Type B pancreatic cell (in vitro differentiated cells): Measurements from ENCODE around the gene CLEC17A. TPM values are rescaled to one million over a fixed set of nuclear protein-coding genes. Genes with fewer than 3 reads are reported as not detected.

Source experiments
- DNase-seq: peaks from one replicate; pipeline ENCODE4 v3.0.0; 2021; ENCODE audit warnings: mixed read lengths; ENCODE audit not compliant: unreplicated experiment; ENCODE audit errors: extremely low spot score
- H3K27ac Mint-ChIP-seq: 2 replicates; pipeline ENCODE4 v1.8.0; 2021; ENCODE audit warnings: mild to moderate bottlenecking, mixed read lengths
- H3K27me3 Mint-ChIP-seq: 2 replicates; pipeline ENCODE4 v1.8.0; 2021; ENCODE audit warnings: mixed read lengths
- H3K36me3 Mint-ChIP-seq: 2 replicates; pipeline ENCODE4 v1.8.0; 2021; ENCODE audit warnings: mixed read lengths
- H3K4me1 Mint-ChIP-seq: one replicate; pipeline ENCODE4 v1.8.0; 2021; ENCODE audit warnings: mixed read lengths; ENCODE audit not compliant: unreplicated experiment
- H3K4me3 Mint-ChIP-seq: 2 replicates; pipeline ENCODE4 v1.8.0; 2021; ENCODE audit warnings: mild to moderate bottlenecking, mixed read lengths
- H3K9me3 Mint-ChIP-seq: 2 replicates; pipeline ENCODE4 v1.8.0; 2021; ENCODE audit warnings: mixed read lengths
- CTCF ChIP-seq: fragments of 200-600 bp; sonication (generic); conservative IDR thresholded peaks from 2 replicates; pipeline ENCODE4 v1.5.0; 2021; ENCODE audit warnings: antibody characterized with exemption, mild to moderate bottlenecking
- total RNA-seq: library from RNA; stranded (reverse); gene quantifications from 2 replicates; pipeline ENCODE4 v1.2.1, GENCODE V29; 2021; ENCODE audit warnings: low replicate concordance

The CLEC17A gene
- total RNA-seq, 1 donor from 2014 or later = not detected

GRCh38 chr19:14542711-14543328, 40.1 kb upstream of the CLEC17A start:
- Mint-ChIP-seq H3K9me3 (no peaks in the 10 kb centered on the region), H3K4me3 (no peak overlapping the region), H3K36me3 (no peaks in the 10 kb centered on the region), H3K27me3 (no peaks in the 10 kb centered on the region), H3K4me1 (peaks cover 7% of the 10 kb centered on the region), H3K27ac (peak overlapping the region; percentile 91)
- no peak for DNase-seq
- TF ChIP-seq CTCF = no peak

- Mint-ChIP-seq H3K27me3 (no peaks in the 10 kb centered on the region), H3K4me3 (no peak overlapping the region), H3K9me3 (no peaks in the 10 kb centered on the region), H3K36me3 (no peaks in the 10 kb centered on the region), H3K4me1 (peaks cover 7% of the 10 kb centered on the region), H3K27ac (peak overlapping the region; percentile 90)
- no peak for DNase-seq
- no peak for TF ChIP-seq CTCF
Measured at GRCh38 chr19:14544047-14544446, 38.8 kb upstream of the CLEC17A start.

GRCh38 chr19:14544977-14545715, 37.7 kb upstream of the CLEC17A start:
- H3K36me3 Mint-ChIP-seq = peaks cover 4% of the 10 kb centered on the region
- H3K9me3 Mint-ChIP-seq = no peaks in the 10 kb centered on the region
- no peak for DNase-seq
- no peak overlapping the region for H3K4me3 Mint-ChIP-seq
- H3K27me3 Mint-ChIP-seq = no peaks in the 10 kb centered on the region
- H3K4me1 Mint-ChIP-seq = peaks cover 7% of the 10 kb centered on the region
- TF ChIP-seq CTCF = no peak
- H3K27ac Mint-ChIP-seq = peak overlapping the region; percentile 90

GRCh38 chr19:14545716-14546082, 37.2 kb upstream of the CLEC17A start:
- no peak for TF ChIP-seq CTCF
- Mint-ChIP-seq H3K27me3 (no peaks in the 10 kb centered on the region), H3K9me3 (no peaks in the 10 kb centered on the region), H3K4me1 (peaks cover 7% of the 10 kb centered on the region), H3K27ac (no peak overlapping the region), H3K36me3 (peaks cover 4% of the 10 kb centered on the region), H3K4me3 (no peak overlapping the region)
- DNase-seq = no peak

- peaks cover 4% of the 10 kb centered on the region for H3K4me1 Mint-ChIP-seq
- peak overlapping the region; percentile 71 for H3K4me3 Mint-ChIP-seq
- TF ChIP-seq CTCF = no peak
- H3K9me3 Mint-ChIP-seq = no peaks in the 10 kb centered on the region
- no peak for DNase-seq
- no peaks in the 10 kb centered on the region for H3K27me3 Mint-ChIP-seq
- peak overlapping the region; percentile 82 for H3K27ac Mint-ChIP-seq
- H3K36me3 Mint-ChIP-seq = peaks cover 4% of the 10 kb centered on the region
Measured at GRCh38 chr19:14550201-14550754, 32.6 kb upstream of the CLEC17A start.
